SW480 (cell line): ENCODE measurements around the gene VKORC1L1.
"Not testable (repeated sequence)": the region's sequence is repeated elsewhere in the genome, so short reads cannot be mapped to it uniquely, and the experiment has no call there.

Experiments
- DNase-seq: peaks from one replicate; pipeline ENCODE4 v3.0.0-alpha.2; 2016; ENCODE audit warnings: low spot score

The VKORC1L1 gene

GRCh38 chr7:65938336-65938895 is 65.5 kb downstream of the VKORC1L1 start:
- DNase-seq, result no peak

DNA sequence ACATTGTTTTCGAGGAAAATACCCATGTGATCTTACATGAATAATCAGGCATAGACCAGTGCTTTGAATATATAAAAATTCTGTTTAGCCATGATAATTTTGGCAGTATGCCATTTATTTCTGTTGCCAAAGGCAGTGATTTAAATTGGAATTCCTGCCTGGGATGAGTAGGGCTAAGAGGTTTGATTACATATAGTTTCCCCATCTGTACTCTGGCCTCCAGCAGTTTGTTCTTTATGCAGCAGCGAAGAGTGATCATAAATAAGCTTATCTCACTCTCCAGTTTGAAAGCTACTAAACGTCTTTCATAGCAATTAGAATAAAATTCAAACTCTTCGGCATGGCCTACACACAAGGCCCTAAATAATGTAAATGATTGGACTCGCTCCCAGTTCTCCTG is 72.9 kb downstream of the VKORC1L1 start:
- not testable (repeated sequence) for DNase-seq

GRCh38 chr7:65946904-65947303 is 74.0 kb downstream of the VKORC1L1 start:
- no peak for DNase-seq

GRCh38 chr7:65951837-65952578 is 79.1 kb downstream of the VKORC1L1 start:
- no peak for DNase-seq

DNA sequence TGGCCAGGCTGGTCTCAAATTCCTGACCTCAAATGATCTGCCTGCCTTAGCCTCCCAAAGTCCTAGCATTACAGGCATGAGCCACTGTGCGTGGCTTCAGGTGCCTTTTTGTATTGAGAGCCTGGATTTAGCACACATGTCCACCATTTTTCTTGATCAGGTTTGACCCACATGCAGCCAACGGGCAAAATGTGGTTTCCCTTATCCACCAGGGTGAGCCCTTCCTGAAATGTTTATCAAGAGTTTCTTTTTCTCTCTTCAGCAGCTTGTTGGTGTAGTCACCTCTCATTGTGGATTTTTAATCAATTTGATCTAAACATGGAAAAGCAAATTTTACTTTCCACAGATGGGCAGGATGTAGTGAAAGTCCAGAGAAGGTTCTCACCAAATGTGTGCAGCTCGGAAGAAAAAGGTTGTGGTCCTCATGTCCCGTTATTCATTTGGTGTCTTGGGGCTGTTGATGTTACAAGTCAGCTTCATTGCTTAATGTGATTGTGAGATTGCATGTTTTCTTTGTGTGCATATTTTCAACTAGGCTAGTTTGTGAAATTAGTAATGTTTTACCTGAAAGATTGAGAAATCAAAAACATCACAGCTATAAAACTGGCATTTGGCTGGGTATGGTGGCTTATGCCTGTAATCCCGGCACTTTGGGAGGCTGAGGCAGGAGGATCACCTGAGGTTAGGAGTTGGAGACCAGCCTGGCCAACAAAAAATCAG is 80.3 kb downstream of the VKORC1L1 start:
- DNase-seq, result no peak

DNA sequence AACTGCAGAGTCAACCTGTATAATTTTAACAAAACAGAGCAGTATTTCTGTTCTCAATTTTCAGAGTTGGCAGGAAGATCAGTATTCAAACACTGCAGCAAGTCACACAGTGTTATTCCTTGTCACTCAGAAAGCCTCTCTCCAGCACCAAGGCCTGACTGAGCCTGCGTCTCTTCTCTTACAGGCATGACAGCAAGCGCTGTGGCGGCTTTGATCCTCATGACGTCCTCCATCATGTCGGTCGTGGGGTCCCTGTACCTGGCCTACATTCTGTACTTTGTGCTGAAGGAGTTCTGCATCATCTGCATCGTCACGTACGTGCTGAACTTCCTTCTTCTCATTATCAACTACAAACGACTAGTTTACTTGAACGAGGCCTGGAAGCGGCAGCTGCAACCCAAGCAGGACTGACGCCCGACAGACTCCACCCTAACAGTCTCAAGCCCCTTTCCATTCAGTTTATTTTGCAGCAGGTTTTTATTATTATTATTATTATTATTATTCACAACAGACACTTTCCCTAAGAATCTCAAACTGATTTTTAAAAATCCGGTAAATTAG is 81.1 kb downstream of the VKORC1L1 start:
- DNase-seq, result no peak

GRCh38 chr7:65955718-65956117 is 82.8 kb downstream of the VKORC1L1 start:
- DNase-seq, result no peak

GRCh38 chr7:65960351-65961074 is 87.6 kb downstream of the VKORC1L1 start:
- DNase-seq, result no peak

DNA sequence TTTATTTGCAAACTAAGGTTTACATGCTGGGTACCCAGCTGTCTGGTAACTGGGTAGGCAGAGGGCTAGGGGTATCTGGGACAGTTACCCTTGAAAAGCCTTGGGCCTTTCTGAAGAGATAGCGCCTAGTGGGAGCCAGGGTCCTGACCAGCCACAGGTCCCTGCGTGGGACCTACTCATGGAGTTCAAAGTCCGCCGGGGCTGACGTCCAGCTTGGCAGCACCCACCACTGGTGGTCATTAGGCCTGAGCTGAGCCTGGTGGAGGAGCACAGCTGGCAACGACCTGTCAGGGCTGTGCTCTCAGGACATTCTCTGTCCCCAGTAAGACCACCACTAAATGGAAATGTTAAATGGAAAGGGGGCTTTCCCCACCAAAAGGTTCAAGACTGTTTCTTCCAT is 89.2 kb downstream of the VKORC1L1 start:
- no peak for DNase-seq

DNA sequence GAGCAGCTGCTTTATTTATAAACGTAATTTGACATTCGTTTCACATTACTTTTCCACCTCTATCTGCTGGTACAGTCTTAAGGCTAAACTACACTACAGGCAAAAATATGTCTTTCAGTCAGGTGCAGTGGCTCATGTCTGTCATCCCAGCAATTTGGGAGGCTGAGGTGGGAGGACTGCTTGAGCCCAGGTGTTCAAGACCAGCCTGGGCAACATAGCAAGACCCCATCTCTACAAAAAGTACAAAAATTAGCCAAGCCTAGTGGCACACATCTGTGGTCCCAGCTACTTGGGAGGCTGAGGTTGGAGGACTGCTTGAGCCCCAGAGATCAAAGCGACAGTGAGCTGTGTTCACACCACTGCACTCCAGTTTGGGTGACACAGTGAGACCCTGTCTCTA is 91.8 kb downstream of the VKORC1L1 start:
- not testable (repeated sequence) for DNase-seq

DNA sequence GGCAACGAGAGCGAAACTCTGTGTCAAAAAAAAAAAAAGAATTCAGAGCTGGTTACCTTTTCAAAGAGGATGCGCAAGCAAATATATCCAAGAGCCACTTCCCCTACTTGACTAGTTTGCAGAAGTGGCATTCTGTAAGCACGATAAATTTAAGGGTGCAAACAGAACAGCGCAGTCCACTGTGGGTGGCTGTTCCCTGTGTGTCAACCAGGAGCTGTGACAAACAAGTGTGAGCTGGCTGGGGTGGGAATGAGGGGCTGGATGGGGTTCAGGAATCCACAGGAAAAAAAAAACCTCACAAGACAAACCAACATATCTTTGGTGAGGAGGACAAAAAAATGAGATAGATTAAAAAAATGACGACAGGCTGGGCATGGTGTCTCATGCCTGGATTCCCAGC is 93.3 kb downstream of the VKORC1L1 start:
- no peak for DNase-seq

GRCh38 chr7:65967361-65968155 is 94.7 kb downstream of the VKORC1L1 start:
- DNase-seq, result no peak

DNA sequence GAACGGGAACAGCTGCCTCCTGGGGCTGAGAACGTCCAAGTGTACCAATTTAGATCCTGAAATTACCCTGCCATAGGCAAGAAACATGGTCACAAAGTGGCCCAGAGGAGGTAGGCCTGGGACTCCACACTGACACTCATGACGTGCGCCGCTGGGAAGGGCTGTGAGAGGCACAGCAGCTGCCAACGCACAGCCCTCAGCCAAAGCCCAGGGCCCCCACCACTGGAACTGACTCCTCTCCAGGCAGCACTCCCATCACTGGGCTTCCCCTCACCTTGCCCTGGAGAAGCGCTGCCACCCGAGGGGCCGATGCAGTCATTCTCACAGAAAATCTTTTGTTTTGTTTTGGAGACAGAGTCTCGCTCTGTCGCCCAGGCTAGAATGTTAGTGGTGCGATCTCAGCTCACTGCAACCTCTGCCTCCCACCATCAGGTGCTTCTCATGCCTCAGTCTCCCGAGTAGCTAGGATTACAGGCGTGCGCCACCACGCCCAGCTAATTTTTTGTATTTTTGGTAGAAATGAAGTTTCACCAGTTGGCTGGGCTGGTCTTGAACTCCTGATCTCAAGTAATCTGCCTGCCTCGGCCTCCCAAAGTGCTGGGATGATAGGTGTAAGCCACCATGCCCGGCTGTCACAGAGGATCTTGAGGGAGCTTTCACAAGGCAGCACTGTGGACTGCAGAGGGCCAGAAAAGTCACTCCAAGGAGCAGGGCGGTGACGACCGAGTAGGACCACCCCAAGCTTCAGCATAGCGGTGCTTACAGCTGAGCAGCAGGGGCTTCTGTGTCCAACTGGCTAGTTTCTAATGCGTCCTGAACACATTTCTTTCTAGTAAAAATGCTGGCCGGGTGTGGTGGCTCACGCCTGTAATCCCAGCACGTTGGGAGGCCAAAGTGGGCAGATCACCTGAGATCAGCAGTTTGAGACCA is 95.6 kb downstream of the VKORC1L1 start:
- no peak for DNase-seq

DNA sequence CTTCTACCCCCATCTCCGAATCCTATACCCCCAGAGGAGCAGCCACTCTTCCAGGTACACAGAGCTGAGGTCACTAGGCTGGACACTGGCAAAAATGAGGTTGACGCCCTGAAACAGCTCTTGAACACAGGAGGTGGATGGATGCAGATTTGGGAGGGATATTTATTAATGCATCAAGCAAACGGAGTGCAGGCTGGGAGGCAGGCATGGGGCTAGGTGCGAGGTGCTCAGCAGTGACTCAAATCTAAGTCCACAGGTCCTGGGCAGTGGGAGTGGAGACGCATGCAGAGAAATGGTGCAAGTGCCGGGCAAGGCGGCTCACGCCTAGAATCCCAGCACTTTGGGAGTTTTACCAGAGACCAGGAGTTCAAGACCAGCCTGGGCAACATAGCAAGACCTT is 98.1 kb downstream of the VKORC1L1 start:
- no peak for DNase-seq

DNA sequence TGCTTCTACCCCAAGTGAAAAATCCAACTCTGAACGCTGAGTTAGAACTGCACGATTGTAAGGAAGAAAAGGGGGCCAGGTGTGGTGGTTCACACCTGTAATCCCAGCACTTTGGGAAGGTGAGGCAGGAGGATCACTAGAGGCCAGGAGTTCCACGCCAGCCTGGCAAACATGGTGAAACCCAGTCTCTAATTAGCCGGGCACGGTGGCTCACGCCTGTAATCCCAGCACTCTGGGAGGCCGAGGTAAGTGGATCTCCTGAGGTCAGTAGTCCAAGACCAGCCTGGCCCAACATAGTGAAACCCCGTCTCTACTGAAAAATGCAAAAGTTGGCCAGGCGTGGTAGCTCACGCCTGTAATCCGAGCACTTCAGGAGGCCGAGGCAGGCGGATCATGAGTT is 100.1 kb downstream of the VKORC1L1 start:
- no peak for DNase-seq

DNA sequence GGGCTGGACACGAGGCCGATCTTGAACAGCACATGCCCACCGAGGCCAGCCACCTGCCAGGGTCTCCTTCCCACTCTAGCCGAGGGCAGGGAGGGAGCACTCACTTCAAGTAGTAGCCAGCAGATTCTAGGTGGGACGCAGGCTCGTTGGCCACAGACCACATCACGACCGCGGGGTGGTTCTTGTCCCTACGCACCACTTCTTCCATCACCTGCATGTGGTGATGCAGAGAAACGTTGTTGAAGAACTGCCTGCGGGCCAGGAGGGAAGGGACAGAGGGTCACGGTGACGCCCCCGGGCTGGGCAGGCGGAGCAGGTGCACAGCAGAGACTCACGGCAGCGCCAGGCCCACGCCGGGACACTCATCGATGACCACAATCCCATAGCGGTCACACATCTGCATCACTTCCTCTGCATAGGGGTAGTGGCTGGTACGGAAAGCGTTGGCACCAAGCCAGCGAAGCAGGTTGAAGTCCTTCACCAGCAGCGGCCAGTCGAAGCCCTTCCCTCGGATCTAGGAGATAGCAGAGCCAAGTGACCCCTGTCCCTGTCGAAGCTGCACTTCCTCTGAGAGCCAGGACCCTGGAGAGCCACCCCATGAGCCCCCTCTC is 101.4 kb downstream of the VKORC1L1 start:
- DNase-seq, result no peak

- DNase-seq, result no peak
Observed at GRCh38 chr7:65974876-65975275, 102.0 kb downstream of the VKORC1L1 start.

GRCh38 chr7:65975814-65976445 is 103.1 kb downstream of the VKORC1L1 start:
- no peak for DNase-seq

- DNase-seq, result no peak
Observed at GRCh38 chr7:65976659-65977196, 103.9 kb downstream of the VKORC1L1 start.
